ENCODE results near the gene CHST11.

CHST11 gene

GRCh38 chr12:104653730-104654664 is 197.2 kb downstream of the CHST11 start:
- no peak for DNase-seq (ENCODE audit: low read depth in 2 of 2)

GRCh38 chr12:104654665-104655609 is 198.2 kb downstream of the CHST11 start:
- DNase-seq (ENCODE audit: low read depth in 2 of 2), result no peak

DNA sequence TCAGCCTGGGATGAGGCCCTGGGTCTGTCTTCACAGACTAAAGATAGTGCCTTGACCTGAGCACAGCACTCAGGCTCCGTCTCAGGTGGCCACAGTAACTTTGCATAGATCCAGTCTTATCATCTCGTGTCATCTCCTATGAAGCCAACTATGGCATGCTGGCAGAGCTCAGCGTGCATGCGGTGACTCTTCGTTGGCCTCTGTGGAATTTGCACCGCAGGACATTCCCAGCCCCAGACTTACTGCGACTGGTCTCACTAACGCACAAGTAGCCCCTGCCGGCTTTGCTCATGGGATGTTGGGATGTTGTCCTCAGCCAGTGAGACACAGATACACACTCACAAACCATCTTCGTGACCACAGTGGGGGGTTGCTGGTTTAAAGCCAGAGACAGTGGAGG is 199.6 kb downstream of the CHST11 start:
- DNase-seq (ENCODE audit: low read depth in 2 of 2), result no peak

GRCh38 chr12:104656921-104657320 is 200.2 kb downstream of the CHST11 start:
- DNase-seq (ENCODE audit: low read depth in 2 of 2), result no peak

DNA sequence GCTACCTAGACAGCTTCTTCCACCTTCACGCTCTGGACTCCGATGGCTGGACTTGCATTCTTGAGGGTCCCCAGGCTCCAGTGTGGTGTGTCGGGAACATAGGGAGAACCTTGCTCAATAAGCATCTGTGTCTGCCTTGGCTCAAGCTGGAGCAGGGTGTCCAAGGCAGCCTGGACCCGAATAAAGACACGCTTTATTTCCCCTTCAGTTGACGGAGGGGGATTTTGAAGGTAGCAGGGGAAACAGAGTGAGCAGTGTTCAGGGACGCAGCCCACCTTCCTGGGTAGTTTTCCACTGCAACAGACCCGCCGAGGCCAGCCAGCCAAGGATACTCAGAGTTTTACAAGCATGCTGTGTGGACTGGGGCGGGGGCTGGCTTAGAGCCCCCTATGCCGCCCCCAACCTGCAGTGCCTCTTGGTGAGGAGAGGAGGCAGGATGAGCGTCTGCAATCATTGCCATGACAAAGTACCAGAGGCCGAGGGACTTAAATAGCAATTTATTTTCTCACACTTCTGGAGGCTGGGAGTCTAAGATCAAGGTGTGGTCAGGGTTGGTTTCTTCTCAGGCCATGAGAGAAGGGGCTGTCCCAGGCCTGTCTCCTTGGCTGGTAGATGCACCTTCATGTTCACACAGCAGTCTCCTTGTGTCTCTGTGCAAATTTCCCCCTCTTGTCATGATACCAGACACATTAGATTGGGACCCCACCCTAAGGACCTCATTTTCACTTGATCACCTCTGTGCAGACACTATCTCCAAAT is 201.2 kb downstream of the CHST11 start:
- DNase-seq (ENCODE audit: low read depth in 2 of 2), result no peak

GRCh38 chr12:104659058-104659457 is 202.3 kb downstream of the CHST11 start:
- no peak for DNase-seq (ENCODE audit: low read depth in 2 of 2)

- no peak for DNase-seq (ENCODE audit: low read depth in 2 of 2)
Observed at GRCh38 chr12:104662203-104662602, 205.5 kb downstream of the CHST11 start.

DNA sequence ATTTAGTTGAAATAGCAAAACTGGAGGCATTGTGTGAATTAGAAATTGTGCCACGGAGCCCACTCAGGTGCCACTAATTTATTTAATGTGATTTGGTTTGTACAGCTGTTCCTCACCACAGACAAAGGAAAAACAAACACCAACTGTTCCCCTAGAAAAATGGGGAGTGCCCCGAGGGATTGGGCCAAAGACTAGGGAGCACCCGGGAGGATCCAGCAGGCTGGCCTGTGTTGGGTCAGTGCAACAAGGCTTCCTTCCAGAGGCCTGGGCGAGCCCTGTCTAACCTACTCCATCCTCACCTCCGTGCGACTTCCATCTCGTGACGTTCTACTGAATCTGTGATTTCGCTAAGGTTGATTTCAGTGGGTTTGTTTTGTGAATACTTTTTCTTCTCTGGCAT is 206.2 kb downstream of the CHST11 start:
- no peak for DNase-seq (ENCODE audit: low read depth in 2 of 2)

DNA sequence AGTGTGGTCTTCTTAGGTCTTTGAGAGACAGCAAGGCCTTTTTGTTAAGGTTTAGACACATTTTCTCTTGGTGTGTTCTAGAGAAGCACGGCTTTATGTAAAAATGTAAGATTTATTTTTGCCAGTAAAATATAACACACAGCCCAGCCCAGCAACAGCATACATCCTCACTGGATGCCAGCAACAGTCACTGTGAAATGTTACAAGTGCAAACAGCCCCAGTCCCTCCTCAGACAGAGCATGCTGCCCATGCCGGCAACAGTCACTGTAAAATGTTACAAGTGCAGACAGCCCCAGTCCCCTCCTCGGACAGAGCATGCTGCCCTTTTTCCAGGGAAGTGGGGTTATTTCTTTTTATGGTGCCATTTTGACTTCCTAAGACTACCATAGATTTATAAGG is 207.6 kb downstream of the CHST11 start:
- DNase-seq (ENCODE audit: low read depth in 2 of 2), result no peak

DNA sequence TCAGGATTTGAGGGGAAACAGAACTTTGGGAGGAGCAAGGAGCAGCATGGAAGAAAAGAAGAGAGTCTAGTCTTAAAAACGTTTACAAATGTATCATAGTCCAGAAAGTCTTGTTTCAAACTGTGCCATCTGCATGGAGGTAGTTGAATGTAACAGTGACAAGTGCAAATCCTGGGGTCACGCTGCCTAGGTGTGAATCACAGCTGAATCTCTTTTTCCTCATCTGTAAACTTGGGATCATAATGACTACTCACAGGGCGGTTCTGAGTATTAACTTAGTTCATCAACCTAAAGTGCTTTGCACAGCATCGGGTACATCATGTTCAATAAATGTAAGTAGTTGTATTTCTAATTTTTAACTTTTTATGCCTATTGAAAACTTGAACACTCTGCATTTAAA is 208.5 kb downstream of the CHST11 start:
- DNase-seq (ENCODE audit: low read depth in 2 of 2), result no peak

- no peak for DNase-seq (ENCODE audit: low read depth in 2 of 2)
Observed at GRCh38 chr12:104667139-104667538, 210.4 kb downstream of the CHST11 start.

DNA sequence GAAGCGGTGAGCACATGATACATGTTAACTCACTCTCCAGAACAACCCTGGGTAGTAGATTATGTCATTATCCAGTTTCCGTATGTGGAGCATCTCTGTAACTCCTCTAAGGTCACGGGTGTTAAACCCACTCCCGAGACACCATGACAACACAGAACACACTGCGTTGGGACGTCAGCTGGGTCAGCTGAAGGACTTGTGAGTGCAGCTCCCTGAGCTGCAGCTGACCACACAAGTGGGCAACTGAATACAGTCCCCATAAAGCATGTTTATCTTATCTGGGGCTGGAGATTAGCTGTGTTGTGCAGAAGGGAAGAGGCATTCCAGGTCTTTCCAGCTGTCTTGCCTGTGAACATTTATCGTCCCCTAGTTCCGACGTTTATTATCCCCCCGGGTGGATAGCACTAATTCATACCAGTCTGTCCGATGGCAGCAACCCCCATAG is 211.5 kb downstream of the CHST11 start:
- no peak for DNase-seq (ENCODE audit: low read depth in 2 of 2)

DNA sequence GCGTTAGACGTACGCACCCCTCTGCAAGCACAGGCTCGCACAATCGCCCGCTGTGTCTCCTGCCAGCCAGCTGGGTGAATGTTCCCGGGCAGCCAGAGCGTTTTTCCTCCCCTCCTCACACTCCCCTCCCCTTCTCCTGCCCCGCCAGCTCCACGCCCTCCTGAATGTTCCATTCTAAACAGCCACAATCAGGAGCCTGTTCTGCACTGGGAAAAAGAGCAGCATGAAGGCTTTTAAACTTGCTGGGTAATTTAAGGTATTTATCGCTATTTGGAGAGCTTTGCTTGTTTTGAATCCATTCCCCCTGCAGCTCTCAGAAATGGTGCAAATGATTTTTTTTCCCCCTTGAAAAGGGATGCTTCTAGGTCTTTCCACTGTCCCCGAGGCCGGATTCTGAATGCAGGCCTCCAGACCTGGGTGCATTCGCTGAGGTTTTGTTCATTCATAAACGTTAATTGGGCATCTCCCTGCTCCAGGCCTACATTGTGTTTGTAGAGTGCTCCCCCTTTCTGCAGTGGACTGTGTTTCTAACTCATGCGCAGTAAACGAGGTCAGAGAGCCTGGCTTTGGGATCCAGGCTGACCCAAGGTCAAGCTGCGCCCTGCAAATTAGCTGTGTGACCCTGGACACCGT is 212.5 kb downstream of the CHST11 start:
- no peak for DNase-seq (ENCODE audit: low read depth in 2 of 2)

GRCh38 chr12:104669851-104670337 is 213.1 kb downstream of the CHST11 start:
- DNase-seq (ENCODE audit: low read depth in 2 of 2), result no peak

DNA sequence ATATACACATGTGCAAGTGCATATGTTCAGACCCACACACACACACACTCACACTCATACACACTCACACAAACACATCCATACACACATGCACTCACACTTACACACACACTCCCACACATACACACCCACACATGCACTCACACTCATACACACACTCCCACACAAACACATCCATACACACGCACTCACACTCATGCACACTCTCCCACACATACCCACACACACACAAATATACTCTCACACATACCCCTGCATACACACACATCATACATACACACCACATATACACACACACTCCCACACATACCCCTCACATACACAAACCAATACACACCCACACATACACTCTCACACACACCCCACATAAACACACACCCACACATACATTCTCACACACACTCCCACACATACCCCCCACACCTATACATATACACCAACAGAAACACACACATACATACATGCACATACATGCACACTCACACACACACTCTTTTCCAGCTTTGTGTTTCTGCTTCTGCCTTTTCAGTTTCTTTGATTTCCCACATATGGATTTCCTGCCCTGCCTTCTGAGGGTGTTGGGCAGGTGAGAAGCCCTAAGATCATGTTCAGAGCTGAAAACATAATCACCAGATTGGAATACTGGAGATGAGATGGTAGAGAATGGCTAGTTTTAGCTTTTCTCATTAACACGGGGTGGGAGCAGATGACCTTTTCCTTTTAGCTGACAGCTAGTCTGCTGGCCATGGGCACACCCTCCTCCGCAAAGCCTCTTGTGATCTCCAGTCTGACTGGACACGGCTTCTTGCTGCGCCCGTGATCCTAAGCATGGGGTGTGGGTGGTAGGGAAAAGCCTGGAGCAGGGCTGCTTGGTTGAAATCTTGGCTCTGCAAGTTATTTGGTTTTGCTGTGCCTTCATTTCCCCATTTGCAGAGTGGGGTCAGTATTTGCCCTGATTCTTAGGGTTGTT is 214.0 kb downstream of the CHST11 start:
- no peak for DNase-seq (ENCODE audit: low read depth in 2 of 2)

GRCh38 chr12:104671409-104672095 is 214.8 kb downstream of the CHST11 start:
- peak; percentile 52 to 54 for DNase-seq (ENCODE audit: low read depth in 2 of 2)

DNA sequence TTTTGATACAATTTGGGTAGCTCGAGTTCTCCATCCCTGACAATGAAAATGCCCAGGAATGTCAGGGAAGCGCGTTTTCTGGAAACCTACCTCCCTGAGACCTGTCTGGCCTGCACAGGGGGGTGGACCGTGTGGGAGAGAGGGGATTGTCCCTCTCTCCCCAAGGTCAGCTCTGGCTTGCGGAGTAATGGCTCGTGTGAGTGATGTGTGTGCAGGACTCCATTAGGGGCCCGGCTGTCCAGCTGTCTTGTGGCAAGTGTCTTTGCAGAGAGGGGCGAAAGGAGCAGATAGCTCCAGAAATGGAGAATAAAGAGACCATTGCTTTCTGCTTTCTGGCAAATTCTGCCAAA is 215.3 kb downstream of the CHST11 start:
- no peak for DNase-seq (ENCODE audit: low read depth in 2 of 2)

DNA sequence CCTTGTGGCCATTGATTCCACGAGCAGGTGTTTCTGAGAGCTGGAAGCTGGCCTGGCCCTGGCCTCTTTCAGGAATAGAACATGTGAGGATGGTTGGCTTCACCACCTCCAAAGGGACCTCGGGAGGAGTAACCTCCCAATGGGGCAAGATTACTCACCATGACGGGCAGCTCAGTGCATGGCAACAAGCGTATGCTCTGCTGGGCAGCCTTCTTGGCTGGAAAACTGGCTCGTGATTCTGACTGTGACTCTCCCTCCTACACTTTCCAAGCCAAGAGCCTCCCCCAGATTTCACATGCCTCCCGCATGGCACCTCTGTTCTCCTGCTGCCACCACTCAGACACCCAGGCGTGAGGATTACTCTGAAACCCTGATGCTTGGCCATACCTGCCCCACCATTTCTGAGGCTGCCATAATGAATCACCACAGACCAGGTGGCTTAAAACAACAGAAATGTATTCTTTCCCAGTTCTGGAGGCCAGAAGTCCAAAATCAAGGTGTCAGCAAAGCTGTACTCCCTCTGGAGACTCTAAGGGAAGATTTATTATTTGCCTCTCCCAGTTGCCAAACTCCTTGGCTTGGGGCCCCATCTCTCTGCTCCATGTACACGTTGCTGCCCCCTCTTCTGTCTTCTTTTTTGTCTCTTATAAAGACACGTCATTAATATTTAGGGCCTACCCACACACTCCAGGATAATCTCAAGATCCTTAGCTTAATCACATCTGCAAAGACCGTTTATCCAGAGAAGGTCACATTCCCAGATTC is 215.9 kb downstream of the CHST11 start:
- no peak for DNase-seq (ENCODE audit: low read depth in 2 of 2)

DNA sequence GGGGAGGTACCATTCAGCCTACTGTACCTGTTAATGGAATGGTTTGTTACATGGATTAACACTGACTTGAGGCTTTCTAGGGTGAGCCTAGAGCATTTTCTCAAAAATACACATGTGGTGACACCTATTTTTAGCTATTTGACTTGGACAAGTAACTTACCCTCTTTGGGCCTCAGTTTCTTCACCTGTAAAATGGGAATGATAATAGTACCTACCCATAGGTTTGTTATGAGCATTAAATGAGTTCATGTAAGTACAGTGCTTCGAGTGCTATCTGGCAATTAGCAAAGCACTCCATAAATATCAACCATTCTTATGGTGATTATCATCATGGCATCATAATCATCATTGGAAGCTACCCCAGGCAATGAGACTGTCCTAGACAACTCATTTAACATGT is 216.5 kb downstream of the CHST11 start:
- DNase-seq (ENCODE audit: low read depth in 2 of 2), result no peak
